Tibial nerve (tissue), 4 donors: ENCODE measurements around the gene CAMKMT.

ENCODE experiments used
- CTCF ChIP-seq, 5 experiments: fragments of 200-600 bp in 3 of 5; fragments of 450-650 bp in 2 of 5; sonication (generic) in 3 of 5; IDR thresholded peaks; one replicate each; pipeline ENCODE4 v1.5.1; 2016 to 2019; ENCODE audit warnings: antibody characterized with exemption in 5 of 5, mild to moderate bottlenecking in 3 of 5, moderate library complexity in 2 of 5
- EP300 ChIP-seq, 2 donors: sonication (generic); formaldehyde crosslinking; IDR thresholded peaks; one replicate each; pipeline ENCODE4 v1.6.1; 2017; ENCODE audit warnings: antibody characterized with exemption in 2 of 2, mild to moderate bottlenecking in 1 of 2

- no peak for TF ChIP-seq EP300 (IDR thresholded peaks at IDR 0.05)
- no peak for TF ChIP-seq CTCF (IDR thresholded peaks at IDR 0.05)
Measured at GRCh38 chr2:44817673-44818335, 456.1 kb downstream of the CAMKMT start.
